GM18867 (cell line): Measurements from ENCODE around the gene TBX4.
"Not testable (repeated sequence)": the region's sequence is repeated elsewhere in the genome, so short reads cannot be mapped to it uniquely, and the experiment has no call there.

Experiments
- ATAC-seq: cut with Tn5 transposase; IDR thresholded peaks from one replicate; pipeline ENCODE4 v1.9.1; 2021; ENCODE audit warnings: mild to moderate bottlenecking, moderate library complexity; ENCODE audit not compliant: unreplicated experiment

TBX4 gene

GRCh38 chr17:61427567-61427966 lies 24.7 kb upstream of the TBX4 start:
- ATAC-seq = no peak

- ATAC-seq = no peak
Observed at GRCh38 chr17:61429274-61429673, 22.9 kb upstream of the TBX4 start.

GRCh38 chr17:61429831-61430230 lies 22.4 kb upstream of the TBX4 start:
- not testable (repeated sequence) for ATAC-seq

- ATAC-seq = no peak
Observed at GRCh38 chr17:61431594-61432311, 20.5 kb upstream of the TBX4 start.

- no peak for ATAC-seq
Observed at GRCh38 chr17:61436273-61436672, 15.9 kb upstream of the TBX4 start.

- no peak for ATAC-seq
Observed at GRCh38 chr17:61436995-61437704, 15.1 kb upstream of the TBX4 start.

GRCh38 chr17:61440697-61441096 lies 11.5 kb upstream of the TBX4 start:
- ATAC-seq = peak; percentile 58

GRCh38 chr17:61441507-61441906 lies 10.7 kb upstream of the TBX4 start:
- not testable (repeated sequence) for ATAC-seq

GRCh38 chr17:61442136-61442775 lies 10.0 kb upstream of the TBX4 start:
- no peak for ATAC-seq

GRCh38 chr17:61442878-61443474 lies 9.2 kb upstream of the TBX4 start:
- no peak for ATAC-seq

- no peak for ATAC-seq
Observed at GRCh38 chr17:61443475-61443882, 8.7 kb upstream of the TBX4 start.

- ATAC-seq = no peak
Observed at GRCh38 chr17:61444075-61444474, 8.1 kb upstream of the TBX4 start.

- no peak for ATAC-seq
Observed at GRCh38 chr17:61444831-61445230, 7.4 kb upstream of the TBX4 start.

- no peak for ATAC-seq
Observed at GRCh38 chr17:61447358-61447757, 4.9 kb upstream of the TBX4 start.

GRCh38 chr17:61448042-61448441 lies 4.2 kb upstream of the TBX4 start:
- ATAC-seq = no peak

- not testable (repeated sequence) for ATAC-seq
Observed at GRCh38 chr17:61449140-61449539, 3.1 kb upstream of the TBX4 start.

- no peak for ATAC-seq
Observed at GRCh38 chr17:61449707-61450640, 2.2 kb upstream of the TBX4 start.

- ATAC-seq = no peak
Observed at GRCh38 chr17:61450641-61451537, 1.3 kb upstream of the TBX4 start.

- no peak for ATAC-seq
Observed at GRCh38 chr17:61451538-61452300, 503 bp upstream of the TBX4 start.
